ENCODE data around the gene LMCD1.

LMCD1 gene

DNA sequence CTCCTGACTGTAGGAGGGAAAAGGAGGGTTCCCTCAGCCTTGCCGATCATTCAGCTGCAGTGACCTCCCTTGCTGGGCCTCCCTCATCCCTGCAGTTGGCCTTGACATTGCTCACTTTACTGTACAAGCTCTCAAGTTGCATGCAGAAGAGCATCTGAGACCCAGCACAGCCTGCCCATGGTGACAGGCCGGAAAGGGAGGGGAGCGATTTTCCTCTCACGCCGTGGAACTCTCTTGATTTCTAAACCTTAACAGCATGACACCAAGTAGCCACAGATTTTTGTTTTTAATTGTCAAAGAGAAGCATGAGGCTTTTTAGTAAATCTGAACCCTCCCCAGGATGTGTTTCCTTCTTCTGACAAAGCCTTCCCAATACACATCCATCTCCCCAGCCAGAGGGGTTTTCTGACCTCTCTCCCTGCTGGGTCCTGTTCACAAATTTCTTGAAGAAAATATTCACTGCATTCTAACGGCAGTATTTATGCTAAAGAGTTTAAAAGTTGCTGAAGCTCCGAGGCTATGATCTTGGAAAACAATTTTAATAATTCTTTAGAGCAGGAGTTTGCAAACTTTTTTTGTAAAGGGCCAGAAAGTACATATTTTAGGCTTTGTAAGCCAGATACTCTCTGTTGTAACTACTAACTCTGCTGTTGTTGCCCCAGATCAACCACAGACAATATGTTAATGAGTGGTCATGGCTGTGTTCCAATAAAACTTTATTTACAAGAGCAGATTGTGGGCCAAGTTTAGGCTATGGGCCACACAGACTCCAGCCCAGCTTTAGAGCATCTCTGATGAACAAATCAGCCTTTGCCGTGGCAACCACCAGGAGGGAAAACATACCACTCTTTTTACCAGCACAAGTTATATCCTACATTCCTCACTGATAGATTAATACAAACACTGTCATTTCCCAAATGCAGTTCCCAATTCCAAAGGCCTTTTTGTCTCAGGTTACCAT lies 34.8 kb downstream of the LMCD1 start:
- DNase-seq = no peak

GRCh38 chr3:8537440-8537839 lies 35.8 kb downstream of the LMCD1 start:
- DNase-seq = no peak

- DNase-seq = no peak
These were observed 36.6 kb downstream of the LMCD1 start for GRCh38 chr3:8538223-8538622.

- DNase-seq = no peak
These were observed 37.3 kb downstream of the LMCD1 start for GRCh38 chr3:8538913-8539312.

- DNase-seq = no peak
These were observed 37.8 kb downstream of the LMCD1 start for GRCh38 chr3:8539419-8539818.

DNA sequence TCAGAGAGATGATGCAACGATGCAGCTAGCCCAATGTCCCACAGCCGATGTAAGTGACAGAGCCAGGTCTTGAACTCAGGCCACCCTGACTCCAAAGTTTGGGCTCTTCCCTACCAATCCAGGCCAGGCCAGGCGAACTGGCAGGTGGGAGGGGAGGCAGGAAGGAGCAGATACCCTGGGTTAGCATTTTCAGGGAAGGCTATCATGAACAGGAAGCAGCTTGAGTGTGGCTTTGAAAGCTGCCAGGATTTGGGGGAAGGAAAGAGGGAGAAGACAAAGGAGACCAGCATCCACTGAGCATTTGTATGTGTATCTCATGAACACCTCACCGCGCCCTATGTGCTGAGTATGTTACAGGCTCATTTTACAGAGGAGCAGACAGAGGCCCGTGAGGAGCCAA lies 38.8 kb downstream of the LMCD1 start:
- no peak for DNase-seq

GRCh38 chr3:8541486-8541885 lies 39.9 kb downstream of the LMCD1 start:
- no peak for DNase-seq

DNA sequence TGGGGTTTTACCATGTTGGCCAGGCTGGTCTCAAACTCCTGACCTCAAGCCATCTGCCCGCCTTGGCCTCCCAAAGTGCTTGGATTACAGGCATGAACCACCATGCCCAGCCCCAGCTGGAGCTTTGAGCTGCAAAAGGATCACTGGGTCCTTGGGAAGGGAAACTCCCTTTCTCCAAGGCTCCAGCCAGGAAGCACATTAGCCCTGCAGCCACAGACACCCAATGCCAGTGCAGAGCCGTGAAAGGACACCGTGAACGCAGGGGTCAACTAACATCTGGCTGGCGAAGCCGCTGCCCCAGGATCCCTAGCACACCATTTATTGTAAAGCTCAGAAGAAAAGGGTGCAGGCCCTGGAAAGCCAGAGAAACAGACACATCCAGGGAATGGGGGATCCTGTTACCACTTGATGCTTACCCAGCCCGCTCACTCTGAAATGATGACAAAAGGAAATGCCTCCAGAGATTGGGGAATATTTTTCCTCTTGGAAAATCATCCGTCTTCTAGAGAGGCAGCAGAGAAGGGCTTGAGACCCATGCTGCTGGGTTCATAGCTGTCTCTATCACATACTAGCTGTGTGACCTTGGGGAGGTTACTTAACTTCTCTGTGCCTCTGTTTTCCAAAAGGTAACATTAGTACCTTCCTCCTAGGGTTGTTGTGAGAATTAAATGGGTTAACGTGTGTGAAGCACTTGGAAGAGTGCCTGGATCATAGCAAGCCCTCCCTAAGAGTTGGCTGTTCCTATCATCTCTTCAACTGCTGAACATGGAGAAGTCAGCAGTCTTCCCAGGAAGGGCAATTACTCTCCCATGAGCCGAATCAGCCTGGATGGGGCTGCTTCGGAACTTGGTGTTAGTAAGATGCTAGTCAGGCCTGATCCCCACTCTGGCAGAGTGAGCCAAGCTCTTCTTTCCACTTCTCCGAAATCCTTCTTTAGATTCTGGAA lies 40.8 kb downstream of the LMCD1 start:
- no peak for DNase-seq

DNA sequence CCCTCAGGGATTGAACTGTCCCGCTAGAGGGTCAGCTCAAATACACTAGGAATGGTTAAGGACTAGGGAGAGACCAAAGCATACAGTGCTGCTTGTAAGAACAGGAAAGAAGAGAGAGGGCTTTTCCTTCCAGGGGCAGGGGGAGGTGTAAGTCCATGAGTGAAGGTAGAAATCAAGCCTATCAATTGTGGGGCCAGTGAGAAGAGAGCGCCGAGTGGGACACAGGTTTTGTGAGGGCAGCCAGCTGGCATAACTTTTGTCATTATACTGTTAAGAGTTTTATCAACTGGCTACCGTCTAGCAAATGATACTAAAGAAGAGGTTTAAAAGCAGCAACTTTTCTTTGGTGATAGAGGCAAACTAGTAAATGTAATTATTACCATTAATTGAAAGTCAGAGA lies 45.0 kb downstream of the LMCD1 start:
- no peak for DNase-seq

GRCh38 chr3:8548502-8549275 lies 47.1 kb downstream of the LMCD1 start:
- no peak for DNase-seq

DNA sequence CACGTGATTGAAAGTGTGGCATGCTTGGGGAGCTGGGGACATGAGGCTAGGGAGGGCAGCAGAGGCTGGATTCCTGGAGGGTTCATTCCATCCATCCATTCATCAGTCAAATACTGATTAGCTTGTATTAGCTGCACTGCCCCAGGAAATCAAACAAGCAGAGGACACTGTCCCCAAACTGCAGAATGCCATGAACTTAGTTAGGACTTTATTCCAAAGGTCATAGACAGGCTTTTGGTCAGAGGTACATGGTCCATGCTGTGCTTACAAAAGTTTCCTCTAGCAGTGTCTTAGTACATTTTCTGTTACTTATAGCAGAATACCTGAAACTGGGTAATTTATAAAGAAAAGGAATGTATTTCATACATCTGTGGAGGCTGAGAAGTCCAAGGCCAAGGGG lies 47.7 kb downstream of the LMCD1 start:
- no peak for DNase-seq

- DNase-seq = no peak
These were observed 49.0 kb downstream of the LMCD1 start for GRCh38 chr3:8550611-8551010.

DNA sequence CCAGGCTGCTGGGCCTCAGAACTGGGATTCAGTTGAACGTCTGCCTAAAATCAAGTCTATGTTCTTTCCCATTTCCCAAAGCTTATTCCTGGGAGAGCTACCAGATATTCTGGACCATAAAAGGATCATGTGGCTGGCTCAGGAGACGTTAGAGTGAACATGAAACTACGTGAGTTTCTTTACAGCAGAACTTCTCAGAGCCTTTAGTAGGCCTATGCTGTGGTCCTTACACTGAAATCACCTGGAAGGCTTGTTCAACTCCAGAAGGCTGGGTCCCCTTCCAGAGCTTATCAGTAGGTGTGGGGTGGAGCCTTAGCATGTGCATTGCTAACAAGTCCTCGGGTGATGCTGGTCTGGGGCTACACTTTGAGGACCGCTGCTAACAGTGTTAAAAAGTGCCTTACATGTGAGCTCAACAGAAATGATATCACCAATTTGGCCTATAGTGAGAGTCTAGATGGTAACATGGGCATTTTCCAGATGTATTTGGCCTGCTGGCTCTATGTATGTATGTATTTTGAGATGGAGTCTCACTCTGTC lies 50.7 kb downstream of the LMCD1 start:
- no peak for DNase-seq

- DNase-seq = no peak
These were observed 51.8 kb downstream of the LMCD1 start for GRCh38 chr3:8553405-8553804.

GRCh38 chr3:8554696-8555095 lies 53.1 kb downstream of the LMCD1 start:
- DNase-seq = no peak

- DNase-seq = peak in 1 of 51 donors; percentile 17
These were observed 53.6 kb downstream of the LMCD1 start for GRCh38 chr3:8555113-8555661.

- no peak for DNase-seq
These were observed 54.3 kb downstream of the LMCD1 start for GRCh38 chr3:8555725-8556472.

GRCh38 chr3:8556473-8556869 lies 54.8 kb downstream of the LMCD1 start:
- no peak for DNase-seq

DNA sequence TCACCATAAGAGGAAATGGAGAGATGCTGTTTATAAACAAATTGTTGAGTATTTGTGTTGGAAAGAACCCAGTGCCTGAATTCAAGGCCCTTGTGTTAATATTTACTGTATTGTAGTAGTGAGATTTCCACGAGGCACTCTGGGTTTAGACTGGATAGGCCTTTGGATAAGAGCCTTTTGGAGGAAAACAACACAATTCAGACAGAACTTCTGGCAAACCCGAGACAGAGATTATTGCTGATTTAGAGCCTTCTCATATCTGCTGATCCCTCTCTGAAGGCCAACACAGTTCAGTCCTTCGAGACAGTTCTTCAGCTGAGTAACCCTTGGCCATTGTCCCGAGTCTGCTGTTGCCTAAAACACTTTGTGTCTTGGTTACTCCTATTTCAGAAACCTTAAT lies 55.7 kb downstream of the LMCD1 start:
- DNase-seq = no peak

GRCh38 chr3:8558645-8559044 lies 57.0 kb downstream of the LMCD1 start:
- no peak for DNase-seq

Measured in hypothalamus (tissue), 51 donors.